IMR-90 (cell line): ENCODE results near the gene CMKLR1.

Experiments used
- BHLHE40 ChIP-seq: fragments of 150-350 bp; IDR thresholded peaks from 2 replicates; pipeline ENCODE4 v1.6.1; 2016; ENCODE audit warnings: mild to moderate bottlenecking, low read depth, low read length
- CEBPB ChIP-seq: IDR thresholded peaks from 2 replicates; pipeline ENCODE4 v1.6.1; 2012; ENCODE audit warnings: low read depth, low read length, improper control_type of control experiment
- CHD1 ChIP-seq: IDR thresholded peaks from 2 replicates; pipeline ENCODE4 v1.6.1; 2012; ENCODE audit warnings: low read depth, low read length, improper control_type of control experiment
- FOS ChIP-seq: fragments of 150-350 bp; IDR thresholded peaks from 2 replicates; pipeline ENCODE4 v1.6.1; 2016; ENCODE audit warnings: low read depth, low read length
- MAZ ChIP-seq: IDR thresholded peaks from 2 replicates; pipeline ENCODE4 v1.6.1; 2012; ENCODE audit warnings: low read depth, mild to moderate bottlenecking, low read length, improper control_type of control experiment, moderate library complexity, borderline replicate concordance
- MXI1 ChIP-seq: IDR thresholded peaks from 2 replicates; pipeline ENCODE4 v1.6.1; 2012; ENCODE audit warnings: low read depth, mild to moderate bottlenecking, low read length, moderate library complexity, borderline replicate concordance
- POLR2A ChIP-seq: IDR thresholded peaks from 2 replicates; pipeline ENCODE4 v1.6.1; 2012; ENCODE audit warnings: mild to moderate bottlenecking, low read depth, low read length
- RAD21 ChIP-seq: IDR thresholded peaks from 2 replicates; pipeline ENCODE4 v1.6.1; 2012; ENCODE audit warnings: low read length, improper control_type of control experiment
- RCOR1 ChIP-seq: IDR thresholded peaks from 2 replicates; pipeline ENCODE4 v1.6.1; 2012; ENCODE audit warnings: mild to moderate bottlenecking, low read length, improper control_type of control experiment; ENCODE audit not compliant: insufficient replicate concordance
- RFX5 ChIP-seq: IDR thresholded peaks from 2 replicates; pipeline ENCODE4 v1.8.0; 2012; ENCODE audit warnings: low read depth, mild to moderate bottlenecking, low read length, moderate library complexity
- SMC3 ChIP-seq: fragments of 150-350 bp; IDR thresholded peaks from 2 replicates; pipeline ENCODE4 v1.6.1; 2016; ENCODE audit warnings: low read depth, mild to moderate bottlenecking, antibody characterized with exemption, low read length, moderate library complexity
- TF ChIP-seq, protein P1 (sequence below): conservative IDR thresholded peaks from 2 replicates; pipeline ENCODE4 v1.5.1; 2012; ENCODE audit warnings: mild to moderate bottlenecking, low read depth, low read length, improper control_type of control experiment
- TF ChIP-seq, protein P2 (sequence below): fragments of 150-350 bp; IDR thresholded peaks from 2 replicates; pipeline ENCODE4 v1.6.1; 2017; ENCODE audit warnings: mild to moderate bottlenecking, antibody characterized with exemption, low read length, low read depth
- TF ChIP-seq, protein P3 (sequence below): fragments of 150-350 bp; IDR thresholded peaks from 2 replicates; pipeline ENCODE4 v1.6.1; 2016; ENCODE audit warnings: low read depth, mild to moderate bottlenecking, low read length, moderate library complexity, borderline replicate concordance

DNA sequence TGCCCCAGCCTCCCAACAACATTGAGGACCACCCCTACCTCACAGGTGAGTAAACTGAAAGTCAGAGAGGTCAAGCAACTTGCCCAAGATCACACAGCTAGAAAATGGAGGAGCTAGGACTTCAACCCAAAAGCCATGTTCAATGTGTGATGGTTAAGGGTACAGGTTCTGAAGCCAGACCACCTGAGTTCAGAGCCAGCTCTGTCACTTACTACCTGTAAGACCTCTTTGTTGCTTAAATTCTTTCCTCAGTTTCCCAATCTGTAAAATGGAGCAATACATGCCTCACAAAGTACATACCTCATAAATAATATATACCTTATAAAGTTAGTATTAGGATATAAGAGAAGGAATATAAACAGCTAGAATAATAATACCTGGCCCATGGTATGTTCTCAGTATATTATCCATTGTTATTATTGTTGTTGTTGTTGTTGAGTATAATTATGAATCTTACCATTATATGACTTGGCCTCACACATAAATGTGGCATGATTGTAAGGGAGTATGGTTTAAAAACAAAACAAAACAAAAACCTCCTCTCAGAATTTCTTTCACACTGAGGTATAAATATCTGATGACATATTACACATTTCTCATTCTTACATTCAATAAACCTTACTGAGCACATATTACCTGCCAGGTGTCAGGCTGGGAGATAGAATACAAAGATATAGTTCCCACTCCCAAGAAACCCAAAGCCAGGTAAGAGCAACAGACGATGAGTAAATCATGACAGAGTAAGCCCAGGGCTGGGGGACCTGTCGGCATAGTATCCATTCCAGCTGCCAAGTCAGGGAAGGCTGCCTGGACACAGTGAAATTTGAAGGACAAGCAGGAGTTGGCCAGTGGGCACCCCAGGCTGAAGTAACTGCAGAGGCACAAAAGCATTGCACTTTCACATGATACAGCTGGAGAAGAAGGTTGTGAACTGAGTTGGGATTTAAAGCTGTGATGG, 19.6 kb downstream of the CMKLR1 start:
- TF ChIP-seq, protein P1, sequence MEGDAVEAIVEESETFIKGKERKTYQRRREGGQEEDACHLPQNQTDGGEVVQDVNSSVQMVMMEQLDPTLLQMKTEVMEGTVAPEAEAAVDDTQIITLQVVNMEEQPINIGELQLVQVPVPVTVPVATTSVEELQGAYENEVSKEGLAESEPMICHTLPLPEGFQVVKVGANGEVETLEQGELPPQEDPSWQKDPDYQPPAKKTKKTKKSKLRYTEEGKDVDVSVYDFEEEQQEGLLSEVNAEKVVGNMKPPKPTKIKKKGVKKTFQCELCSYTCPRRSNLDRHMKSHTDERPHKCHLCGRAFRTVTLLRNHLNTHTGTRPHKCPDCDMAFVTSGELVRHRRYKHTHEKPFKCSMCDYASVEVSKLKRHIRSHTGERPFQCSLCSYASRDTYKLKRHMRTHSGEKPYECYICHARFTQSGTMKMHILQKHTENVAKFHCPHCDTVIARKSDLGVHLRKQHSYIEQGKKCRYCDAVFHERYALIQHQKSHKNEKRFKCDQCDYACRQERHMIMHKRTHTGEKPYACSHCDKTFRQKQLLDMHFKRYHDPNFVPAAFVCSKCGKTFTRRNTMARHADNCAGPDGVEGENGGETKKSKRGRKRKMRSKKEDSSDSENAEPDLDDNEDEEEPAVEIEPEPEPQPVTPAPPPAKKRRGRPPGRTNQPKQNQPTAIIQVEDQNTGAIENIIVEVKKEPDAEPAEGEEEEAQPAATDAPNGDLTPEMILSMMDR, result no peak
- TF ChIP-seq RCOR1, result no peak
- TF ChIP-seq, protein P2, sequence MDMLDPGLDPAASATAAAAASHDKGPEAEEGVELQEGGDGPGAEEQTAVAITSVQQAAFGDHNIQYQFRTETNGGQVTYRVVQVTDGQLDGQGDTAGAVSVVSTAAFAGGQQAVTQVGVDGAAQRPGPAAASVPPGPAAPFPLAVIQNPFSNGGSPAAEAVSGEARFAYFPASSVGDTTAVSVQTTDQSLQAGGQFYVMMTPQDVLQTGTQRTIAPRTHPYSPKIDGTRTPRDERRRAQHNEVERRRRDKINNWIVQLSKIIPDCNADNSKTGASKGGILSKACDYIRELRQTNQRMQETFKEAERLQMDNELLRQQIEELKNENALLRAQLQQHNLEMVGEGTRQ, result no peak
- TF ChIP-seq MXI1, result no peak
- TF ChIP-seq BHLHE40, result no peak
- TF ChIP-seq CHD1, result no peak
- TF ChIP-seq RAD21, result no peak
- TF ChIP-seq, protein P3, sequence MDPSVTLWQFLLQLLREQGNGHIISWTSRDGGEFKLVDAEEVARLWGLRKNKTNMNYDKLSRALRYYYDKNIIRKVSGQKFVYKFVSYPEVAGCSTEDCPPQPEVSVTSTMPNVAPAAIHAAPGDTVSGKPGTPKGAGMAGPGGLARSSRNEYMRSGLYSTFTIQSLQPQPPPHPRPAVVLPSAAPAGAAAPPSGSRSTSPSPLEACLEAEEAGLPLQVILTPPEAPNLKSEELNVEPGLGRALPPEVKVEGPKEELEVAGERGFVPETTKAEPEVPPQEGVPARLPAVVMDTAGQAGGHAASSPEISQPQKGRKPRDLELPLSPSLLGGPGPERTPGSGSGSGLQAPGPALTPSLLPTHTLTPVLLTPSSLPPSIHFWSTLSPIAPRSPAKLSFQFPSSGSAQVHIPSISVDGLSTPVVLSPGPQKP, result no peak
- TF ChIP-seq POLR2A, result no peak
- TF ChIP-seq SMC3, result no peak
- TF ChIP-seq RFX5, result no peak
- TF ChIP-seq MAZ, result no peak
- TF ChIP-seq FOS, result no peak
- no peak for TF ChIP-seq CEBPB
